HG03354 (cell line): ENCODE measurements around the gene CBX4.
"Not testable (repeated sequence)": the region's sequence is repeated elsewhere in the genome, so short reads cannot be mapped to it uniquely, and the experiment has no call there.

Experiments used
- ATAC-seq: cut with Tn5 transposase; IDR thresholded peaks from one replicate; pipeline ENCODE4 v1.9.1; 2021; ENCODE audit warnings: mild to moderate bottlenecking; ENCODE audit not compliant: unreplicated experiment, poor library complexity, severe bottlenecking

The CBX4 gene

GRCh38 chr17:79861413-79862216 lies 22.4 kb upstream of the CBX4 start:
- ATAC-seq, result no peak

- ATAC-seq, result no peak
Measured at GRCh38 chr17:79859676-79860615, 20.7 kb upstream of the CBX4 start.

GRCh38 chr17:79857095-79857494 lies 17.9 kb upstream of the CBX4 start:
- ATAC-seq, result no peak

GRCh38 chr17:79855331-79856124 lies 16.3 kb upstream of the CBX4 start:
- ATAC-seq, result no peak

- ATAC-seq, result no peak
Measured at GRCh38 chr17:79854080-79855060, 15.1 kb upstream of the CBX4 start.

GRCh38 chr17:79853168-79853567 lies 13.9 kb upstream of the CBX4 start:
- not testable (repeated sequence) for ATAC-seq

- no peak for ATAC-seq
Measured at GRCh38 chr17:79852748-79853147, 13.5 kb upstream of the CBX4 start.

- ATAC-seq, result no peak
Measured at GRCh38 chr17:79851461-79851817, 12.2 kb upstream of the CBX4 start.

GRCh38 chr17:79850571-79851460 lies 11.6 kb upstream of the CBX4 start:
- no peak for ATAC-seq

- ATAC-seq, result no peak
Measured at GRCh38 chr17:79849953-79850352, 10.7 kb upstream of the CBX4 start.

GRCh38 chr17:79848370-79848766 lies 9.1 kb upstream of the CBX4 start:
- ATAC-seq, result no peak

GRCh38 chr17:79847698-79848369 lies 8.6 kb upstream of the CBX4 start:
- no peak for ATAC-seq

GRCh38 chr17:79845601-79845949 lies 6.3 kb upstream of the CBX4 start:
- no peak for ATAC-seq

GRCh38 chr17:79844869-79845600 lies 5.8 kb upstream of the CBX4 start:
- ATAC-seq, result no peak

GRCh38 chr17:79843816-79844800 lies 4.9 kb upstream of the CBX4 start:
- no peak for ATAC-seq

- ATAC-seq, result no peak
Measured at GRCh38 chr17:79843474-79843815, 4.2 kb upstream of the CBX4 start.
